ENCODE data around the gene RUNDC1. TPM values are rescaled to one million over a fixed set of nuclear protein-coding genes. Genes with fewer than 3 reads are reported as not detected.

RUNDC1 gene
- polyA plus RNA-seq, 1 donor = 9.6 TPM

- peak; percentile 45 for DNase-seq
These were observed 39.8 kb downstream of the RUNDC1 start for GRCh38 chr17:43020030-43020621.

GRCh38 chr17:43020789-43021740 is 40.7 kb downstream of the RUNDC1 start:
- peak; percentile 70 for DNase-seq

GRCh38 chr17:43021741-43022512 is 41.6 kb downstream of the RUNDC1 start, which contains the start of gene VAT1:
Gene VAT1 (minus strand): TSS chr17:43022385. CDS start chr17:43022322, 63 bp downstream.
- DNase-seq = peak; percentile 91

GRCh38 chr17:43024407-43025289 is 44.3 kb downstream of the RUNDC1 start, which contains the start of gene RND2:
Gene RND2 (plus strand): TSS chr17:43025231. CDS start chr17:43025348, 117 bp downstream.
- peak; percentile 92 for DNase-seq

DNA sequence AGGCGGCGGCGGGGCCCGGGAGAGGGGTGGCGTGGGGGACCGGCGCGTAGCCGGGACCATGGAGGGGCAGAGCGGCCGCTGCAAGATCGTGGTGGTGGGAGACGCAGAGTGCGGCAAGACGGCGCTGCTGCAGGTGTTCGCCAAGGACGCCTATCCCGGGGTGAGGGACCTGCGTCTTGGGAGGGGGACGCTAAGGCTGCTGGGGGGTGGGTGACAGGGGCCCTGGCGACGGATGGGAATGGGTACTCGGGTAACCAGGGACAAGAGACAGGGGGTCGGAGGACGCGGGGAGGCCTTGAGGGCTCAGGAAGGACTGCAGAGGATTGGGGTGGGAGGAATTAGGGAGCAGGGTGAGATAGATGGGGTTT is 44.9 kb downstream of the RUNDC1 start:
- DNase-seq = no peak

GRCh38 chr17:43025766-43026537 is 45.6 kb downstream of the RUNDC1 start:
- no peak for DNase-seq

DNA sequence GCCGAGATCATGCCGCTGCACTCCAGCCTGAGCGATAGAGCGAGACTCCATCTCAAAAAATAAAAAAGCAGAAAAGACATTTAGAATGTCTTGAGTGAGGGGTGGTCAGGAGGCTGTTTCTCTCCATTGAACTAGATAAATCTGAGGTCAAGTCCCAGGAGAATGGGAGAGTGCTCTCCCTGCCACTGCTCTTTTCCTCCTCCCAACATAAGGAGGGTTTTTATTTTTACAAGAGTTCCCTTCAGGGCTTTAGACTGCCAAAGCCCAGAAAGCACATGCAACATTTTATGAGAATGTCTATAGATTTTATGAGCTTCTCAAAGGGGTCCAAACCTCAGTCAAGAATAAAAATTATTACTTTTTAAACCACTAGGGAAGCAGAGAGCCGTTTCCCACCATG is 46.2 kb downstream of the RUNDC1 start:
- DNase-seq = no peak

DNA sequence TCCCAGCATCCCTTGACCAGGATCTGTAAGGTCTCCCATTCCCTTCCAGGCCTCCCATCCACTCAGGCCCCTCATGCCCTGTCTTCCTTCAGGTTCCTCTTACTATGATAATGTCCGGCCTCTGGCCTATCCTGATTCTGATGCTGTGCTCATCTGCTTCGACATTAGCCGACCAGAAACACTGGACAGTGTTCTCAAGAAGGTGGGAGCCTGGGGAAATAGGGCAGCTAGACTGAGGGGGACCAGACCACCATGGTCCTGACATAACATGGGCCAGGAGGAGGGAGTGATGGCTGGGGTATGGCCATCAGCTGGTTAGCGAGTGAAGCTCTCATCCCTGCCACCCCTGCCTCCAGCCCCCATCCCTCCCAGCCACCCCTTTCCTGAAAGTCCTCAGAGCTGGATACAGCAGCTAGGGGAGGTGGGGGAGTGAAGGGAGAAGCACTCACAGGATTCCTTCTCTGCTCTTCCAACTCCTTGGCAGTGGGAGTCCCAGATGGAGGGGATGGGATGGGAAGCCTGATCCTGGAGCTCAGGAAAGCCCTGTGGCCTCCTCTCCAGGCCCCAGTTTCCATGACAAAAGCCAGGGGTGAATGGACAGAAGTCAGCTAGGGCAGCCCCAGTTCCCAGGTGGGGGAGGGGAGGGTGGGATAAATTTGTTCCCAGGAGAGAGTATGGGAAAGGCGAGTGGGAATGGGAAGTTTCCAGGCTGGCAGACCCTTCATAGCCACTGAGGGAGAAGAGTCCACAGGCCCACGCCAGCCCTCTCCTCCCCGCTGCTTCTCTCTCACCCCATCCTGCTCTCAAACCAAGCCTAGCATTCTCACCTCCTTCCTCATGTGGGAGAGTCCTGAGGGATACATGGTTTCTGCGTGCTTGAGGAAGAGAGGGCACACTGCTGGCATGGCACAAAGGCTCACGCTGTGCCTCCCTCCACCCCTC is 47.0 kb downstream of the RUNDC1 start:
- DNase-seq = no peak

GRCh38 chr17:43028221-43028861 is 48.0 kb downstream of the RUNDC1 start:
- no peak for DNase-seq

GRCh38 chr17:43030137-43030767 is 49.9 kb downstream of the RUNDC1 start:
- DNase-seq = no peak

DNA sequence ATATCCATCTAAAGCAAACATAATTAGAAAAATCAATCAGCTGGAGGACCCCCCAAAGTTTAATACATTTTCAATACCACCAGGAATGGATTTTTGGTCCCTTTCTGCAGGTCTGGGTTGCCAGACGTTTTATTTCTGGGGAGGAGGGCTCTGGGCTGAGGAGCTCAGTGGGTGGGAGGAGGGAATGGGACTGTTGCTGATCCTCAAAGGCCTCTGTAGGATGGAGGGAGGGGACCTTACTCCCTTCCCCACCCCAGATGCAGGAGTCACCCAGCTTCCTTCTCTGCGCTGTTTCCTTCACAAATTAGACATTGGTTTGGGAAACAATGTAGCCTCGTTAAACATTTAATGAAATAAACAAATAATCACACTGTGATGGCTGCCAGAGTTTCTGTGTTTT is 51.3 kb downstream of the RUNDC1 start:
- no peak for DNase-seq

GRCh38 chr17:43033948-43034881 is 53.9 kb downstream of the RUNDC1 start:
- DNase-seq = no peak

DNA sequence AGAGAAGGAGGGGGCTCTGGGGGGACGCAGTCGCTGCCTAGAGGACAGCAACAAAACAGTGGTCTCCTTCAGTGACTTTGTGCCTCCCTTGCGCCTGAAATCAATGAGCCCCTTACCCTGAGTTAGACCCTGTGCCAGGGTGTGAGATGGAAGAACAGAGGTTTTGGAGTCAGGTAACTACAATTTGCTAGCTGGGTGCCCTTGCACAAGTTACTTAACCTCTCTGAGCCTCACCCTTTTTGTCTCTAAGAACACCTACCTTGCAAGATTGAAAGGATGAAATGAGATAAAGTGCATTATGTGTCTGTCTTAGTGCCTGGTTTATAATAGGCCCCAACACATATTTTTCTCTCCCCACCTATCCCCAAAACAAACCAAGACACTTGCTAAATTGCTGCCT is 54.5 kb downstream of the RUNDC1 start:
- no peak for DNase-seq

DNA sequence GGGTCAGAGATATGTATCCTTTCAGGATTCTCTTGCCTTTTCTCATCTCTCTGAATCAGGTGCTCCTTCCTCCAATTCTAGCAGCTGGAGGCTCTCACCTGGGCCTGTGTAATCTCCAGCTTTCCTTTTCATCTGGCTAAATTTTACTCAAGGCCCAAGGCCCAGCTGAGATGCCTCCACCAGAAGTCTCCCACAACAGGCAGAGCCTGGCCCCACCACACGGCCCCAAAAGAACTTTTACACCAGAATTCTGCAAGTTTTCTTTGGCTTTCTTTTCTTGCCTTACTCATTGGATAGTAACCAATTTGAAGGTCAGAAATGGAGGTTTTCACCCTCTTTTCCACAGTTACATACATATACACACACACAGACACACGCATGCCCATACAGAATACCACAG is 59.3 kb downstream of the RUNDC1 start:
- no peak for DNase-seq

GRCh38 chr17:43040655-43041054 is 60.3 kb downstream of the RUNDC1 start:
- no peak for DNase-seq

- no peak for DNase-seq
These were observed 61.8 kb downstream of the RUNDC1 start for GRCh38 chr17:43042025-43042628.

All from hindlimb muscle (tissue), 1 donor.